ENCODE measurements around the gene ZFYVE28. TPM values are rescaled to one million over a fixed set of nuclear protein-coding genes. Genes with fewer than 3 reads are reported as not detected.

Gene ZFYVE28
- total and polyA plus RNA-seq, 12 donors = 4.3 to 24.6 (median 16.0) TPM

GRCh38 chr4:2372488-2373030, 45.9 kb downstream of the ZFYVE28 start:
- Histone ChIP-seq H3K27ac (no peak overlapping the region), H3K9me3 (replicated peaks in 1 of 3) (no peaks in the 10 kb centered on the region), H3K4me3 (no peak overlapping the region), H3K4me1 (replicated peaks in 1 of 2) (no peaks in the 10 kb centered on the region), H3K36me3 (replicated peaks in 1 of 2) (no peaks in the 10 kb centered on the region), H3K27me3 (no peaks in the 10 kb centered on the region)
- DNase-seq = no peak
- intact Hi-C loops (cut with DNase I) = no loop called here
- 88 to 93% (median 90%) methylated on average over 9 to 14 of the region's 14 CpGs for WGBS, 4 donors
- TF ChIP-seq POLR2A (IDR thresholded peaks at IDR 0.05) (no peak), CTCF (IDR thresholded peaks at IDR 0.05) (no peak)

- intact Hi-C loops (cut with DNase I) = no loop called here
- Histone ChIP-seq H3K4me1 (replicated peaks in 1 of 2) (peaks cover 3 to 5% of the 10 kb centered on the region in 2 donors), H3K9me3 (replicated peaks in 1 of 3) (no peaks in the 10 kb centered on the region), H3K36me3 (replicated peaks in 1 of 2) (no peaks in the 10 kb centered on the region), H3K27me3 (no peaks in the 10 kb centered on the region), H3K4me3 (no peak overlapping the region), H3K27ac (no peak overlapping the region)
- 79 to 85% (median 83%) methylated on average over 16 to 27 of the region's 27 CpGs for WGBS, 4 donors
- TF ChIP-seq CTCF (IDR thresholded peaks at IDR 0.05) (no peak), POLR2A (IDR thresholded peaks at IDR 0.05) (no peak)
- DNase-seq = no peak
These were observed 46.5 kb downstream of the ZFYVE28 start for GRCh38 chr4:2371765-2372487.

- DNase-seq = no peak
These were observed 47.7 kb downstream of the ZFYVE28 start for GRCh38 chr4:2370597-2371320.

More at GRCh38 chr4:2370597-2371320, 47.7 kb downstream of the ZFYVE28 start:
- Histone ChIP-seq H3K36me3 (replicated peaks in 1 of 2) (no peaks in the 10 kb centered on the region), H3K27ac (no peak overlapping the region), H3K4me1 (replicated peaks in 1 of 2) (peaks cover 8 to 15% of the 10 kb centered on the region in 2 donors), H3K27me3 (no peaks in the 10 kb centered on the region), H3K9me3 (replicated peaks in 1 of 3) (no peaks in the 10 kb centered on the region), H3K4me3 (no peak overlapping the region)
- WGBS, 4 donors = 88 to 90% (median 89%) methylated on average over 10 to 26 of the region's 26 CpGs
- intact Hi-C loops (cut with DNase I) = no loop called here
- TF ChIP-seq POLR2A (IDR thresholded peaks at IDR 0.05) (no peak), CTCF (IDR thresholded peaks at IDR 0.05) (no peak)

All from adrenal gland (tissue), 12 donors.